Right forelimb (tissue), 1 donor: Measurements from ENCODE around the gene MRPL55.

Experiments used
- DNase-seq: peaks from one replicate; pipeline ENCODE4 v3.0.0-alpha.2; 2018

Gene MRPL55

GRCh38 chr1:228109073-228109961 lies at the start of gene MRPL55:
TSS of gene MRPL55 (minus strand) at chr1:228109299. CDS start at chr1:228108260, 1,039 bp downstream.
- peak; percentile 100 for DNase-seq

GRCh38 chr1:228158151-228159007 lies 49.3 kb upstream of the MRPL55 start:
- no peak for DNase-seq

- no peak for DNase-seq
Measured at GRCh38 chr1:228157729-228158126, 48.6 kb upstream of the MRPL55 start.

- DNase-seq: no peak
Measured at GRCh38 chr1:228156941-228157728, 48.0 kb upstream of the MRPL55 start.

- no peak for DNase-seq
Measured at GRCh38 chr1:228156515-228156881, 47.4 kb upstream of the MRPL55 start.

GRCh38 chr1:228155596-228156514 lies 46.8 kb upstream of the MRPL55 start:
- no peak for DNase-seq

- DNase-seq: no peak
Measured at GRCh38 chr1:228154670-228155571, 45.8 kb upstream of the MRPL55 start.

GRCh38 chr1:228154021-228154669 lies 45.0 kb upstream of the MRPL55 start:
- no peak for DNase-seq

GRCh38 chr1:228152918-228153258 lies 43.8 kb upstream of the MRPL55 start:
- no peak for DNase-seq

- no peak for DNase-seq
Measured at GRCh38 chr1:228152097-228152917, 43.2 kb upstream of the MRPL55 start.

- DNase-seq: no peak
Measured at GRCh38 chr1:228151180-228151925, 42.3 kb upstream of the MRPL55 start.

- DNase-seq: peak; percentile 87
Measured at GRCh38 chr1:228150461-228151179, 41.5 kb upstream of the MRPL55 start.

- peak; percentile 45 for DNase-seq
Measured at GRCh38 chr1:228150120-228150460, 41.0 kb upstream of the MRPL55 start.

GRCh38 chr1:228149406-228150119 lies 40.5 kb upstream of the MRPL55 start, which contains the start of gene GJC2:
TSS of gene GJC2 (plus strand) at chr1:228149930. CDS start at chr1:228157759, 7,829 bp downstream.
- peak; percentile 54 for DNase-seq

GRCh38 chr1:228148935-228149405 lies 39.9 kb upstream of the MRPL55 start:
- no peak for DNase-seq

- peak; percentile 45 for DNase-seq
Measured at GRCh38 chr1:228148196-228148861, 39.2 kb upstream of the MRPL55 start.
